MCF 10A (cell line): ENCODE measurements around the gene HCST. TPM values are rescaled to one million over a fixed set of nuclear protein-coding genes. Genes with fewer than 3 reads are reported as not detected.
"Not testable (repeated sequence)": the region's sequence is repeated elsewhere in the genome, so short reads cannot be mapped to it uniquely, and the experiment has no call there.

Experiments used
- BruUV-seq: library from RNA; stranded (reverse); fragments of 400-500 nt; replicated peaks from 2 replicates; lab custom pipeline; 2021; lab: Mats Ljungman, UMichigan
- CTCF ChIA-PET: fragments of 300-600 bp; sonication (Branson Sonifier 250); formaldehyde crosslinking; extraction: SDS; loops from one replicate; lab custom pipeline; 2021; ENCODE audit warnings: antibody characterized with exemption, inconsistent platforms; lab: Yijun Ruan, JAX
- POLR2A ChIA-PET: fragments of 300-600, 350-650 bp; sonication (Branson Sonifier 250); formaldehyde crosslinking; extraction: SDS; loops from one replicate; lab custom pipeline; 2020; ENCODE audit warnings: antibody characterized with exemption, inconsistent platforms; lab: Yijun Ruan, JAX
- DNase-seq: peaks from one replicate; pipeline ENCODE4 v3.0.0-alpha.2; 2018; ENCODE audit not compliant: unreplicated experiment
- H3K27ac Mint-ChIP-seq: one replicate; pipeline ENCODE4 v1.8.0; 2022; ENCODE audit warnings: mild to moderate bottlenecking, low read depth, mixed read lengths; ENCODE audit not compliant: unreplicated experiment
- H3K27me3 Mint-ChIP-seq: one replicate; pipeline ENCODE4 v1.8.0; 2022; ENCODE audit warnings: mixed read lengths; ENCODE audit not compliant: insufficient read depth, unreplicated experiment
- H3K36me3 Mint-ChIP-seq: one replicate; pipeline ENCODE4 v1.8.0; 2022; ENCODE audit warnings: mild to moderate bottlenecking, moderate library complexity, mixed read lengths; ENCODE audit not compliant: insufficient read depth, unreplicated experiment
- H3K4me1 Mint-ChIP-seq: one replicate; pipeline ENCODE4 v1.8.0; 2022; ENCODE audit warnings: mixed read lengths; ENCODE audit not compliant: insufficient read depth, unreplicated experiment
- H3K4me3 Mint-ChIP-seq: one replicate; pipeline ENCODE4 v1.8.0; 2022; ENCODE audit warnings: mild to moderate bottlenecking, moderate library complexity, mixed read lengths; ENCODE audit not compliant: unreplicated experiment
- H3K9me3 Mint-ChIP-seq: one replicate; pipeline ENCODE4 v1.8.0; 2022; ENCODE audit warnings: mixed read lengths; ENCODE audit not compliant: unreplicated experiment
- CTCF ChIP-seq: fragments of 200-600 bp; IDR thresholded peaks from one replicate; pipeline ENCODE4 v1.8.0; 2022; ENCODE audit warnings: antibody characterized with exemption, mild to moderate bottlenecking; ENCODE audit not compliant: unreplicated experiment
- intact Hi-C: fragments of 100-400 bp; cut with micrococcal nuclease; formaldehyde crosslinking; loops from 2 replicates; pipeline ENCODE4 v1.14.1; 2022
- total RNA-seq: library from RNA; stranded (reverse); gene quantifications from 2 replicates; pipeline ENCODE4 v1.2.3, GENCODE V29; 2022

HCST gene
- total RNA-seq, 1 experiment from 2014 or later = not detected

- no peak for DNase-seq
- ChIA-PET CTCF (interaction anchor here (0.6 to 1.1 kb wide), 2 partner anchors 43 to 85 kb away, joined by 3 read pairs; no protein-coding TSS in a partner anchor), POLR2A (interaction anchor here (0.9 kb wide), 1 partner anchor 97 kb away, joined by 3 read pairs; no protein-coding TSS in a partner anchor)
- no peaks in the 10 kb centered on the region for H3K4me1 Mint-ChIP-seq
- intact Hi-C loops = loop anchor here (10.0 kb wide), 1 partner anchor 225 kb away; the partner anchor contains the start of genes OVOL3, POLR2I and TBCB
- no TSS peak for BruUV-seq
- no peaks in the 10 kb centered on the region for H3K9me3 Mint-ChIP-seq
- no peak overlapping the region for H3K27ac Mint-ChIP-seq
- H3K27me3 Mint-ChIP-seq = no peaks in the 10 kb centered on the region
- TF ChIP-seq CTCF = no peak
- no peak overlapping the region for H3K4me3 Mint-ChIP-seq
- H3K36me3 Mint-ChIP-seq = peaks cover 72% of the 10 kb centered on the region
Measured at GRCh38 chr19:35889370-35890112, 12.8 kb upstream of the HCST start.

GRCh38 chr19:35890113-35890650 lies 12.1 kb upstream of the HCST start:
- BruUV-seq = no TSS peak
- no peak for TF ChIP-seq CTCF
- Mint-ChIP-seq H3K27me3 (no peaks in the 10 kb centered on the region), H3K27ac (no peak overlapping the region), H3K36me3 (peaks cover 78% of the 10 kb centered on the region), H3K4me3 (no peak overlapping the region), H3K9me3 (no peaks in the 10 kb centered on the region), H3K4me1 (no peaks in the 10 kb centered on the region)
- no peak for DNase-seq
- intact Hi-C loops = no loop called here
- ChIA-PET POLR2A (no interaction called here), CTCF (interaction anchor here (0.6 to 1.1 kb wide), 4 partner anchors 24 to 226 kb away, joined by 3 to 5 read pairs (median 3); no protein-coding TSS in a partner anchor)

- CTCF ChIA-PET = interaction anchor here (1.0 to 2.9 kb wide), 3 partner anchors 10 to 39 kb away, joined by 3 to 22 read pairs (median 5); no protein-coding TSS in a partner anchor
- H3K9me3 Mint-ChIP-seq, H3K4me3 Mint-ChIP-seq, H3K4me1 Mint-ChIP-seq, intact Hi-C loops, DNase-seq, BruUV-seq, H3K27me3 Mint-ChIP-seq, H3K27ac Mint-ChIP-seq: not testable (repeated sequence)
- POLR2A ChIA-PET = interaction anchor here (0.7 kb wide), 1 partner anchor 626 kb away, joined by 3 read pairs; no protein-coding TSS in a partner anchor
- H3K36me3 Mint-ChIP-seq = peaks cover 82% of the 10 kb centered on the region
Measured at GRCh38 chr19:35891819-35892218, 10.5 kb upstream of the HCST start.

- Mint-ChIP-seq H3K27me3 (no peaks in the 10 kb centered on the region), H3K27ac (no peak overlapping the region), H3K4me1 (no peaks in the 10 kb centered on the region), H3K4me3 (no peak overlapping the region), H3K36me3 (peaks cover 58% of the 10 kb centered on the region), H3K9me3 (no peaks in the 10 kb centered on the region)
- no TSS peak for BruUV-seq
- intact Hi-C loops = no loop called here
- ChIA-PET CTCF (interaction anchor here (0.7 to 2.3 kb wide), 3 partner anchors 12 to 134 kb away, joined by 4 to 13 read pairs (median 10); no protein-coding TSS in a partner anchor), POLR2A (interaction anchor here (0.7 to 1.1 kb wide), 2 partner anchors 11 to 247 kb away, joined by 3 to 4 read pairs; no protein-coding TSS in a partner anchor)
- no peak for DNase-seq
- no peak for TF ChIP-seq CTCF
Measured at GRCh38 chr19:35894342-35894741, 8.0 kb upstream of the HCST start.
